Nucleus accumbens (tissue), 56 donors: Measurements from ENCODE around the gene SEMA6A.
A peak's percentile ranks its signal among the peaks of the same experiment; 100 is the strongest.

Experiments
- DNase-seq, 56 donors: peaks; one replicate each; lab custom pipeline; 2025; lab: John Stamatoyannopoulos, UW

The SEMA6A gene

GRCh38 chr5:116574367-116575325, at the start of gene SEMA6A:
TSS of gene SEMA6A (minus strand) at chr5:116574823. CDS start at chr5:116504944, 69,879 bp downstream.
- DNase-seq: peak; percentile 14 to 93 (median 88)

- peak in 34 of 56 donors; percentile 0 to 44 (median 16) for DNase-seq
Measured at GRCh38 chr5:116622375-116623050, 47.9 kb upstream of the SEMA6A start.

- no peak for DNase-seq
Measured at GRCh38 chr5:116621599-116621998, 47.0 kb upstream of the SEMA6A start.

- no peak for DNase-seq
Measured at GRCh38 chr5:116616876-116617275, 42.3 kb upstream of the SEMA6A start.

- no peak for DNase-seq
Measured at GRCh38 chr5:116614603-116614920, 39.9 kb upstream of the SEMA6A start.

GRCh38 chr5:116613445-116613844, 38.8 kb upstream of the SEMA6A start:
- no peak for DNase-seq

- no peak for DNase-seq
Measured at GRCh38 chr5:116612431-116612830, 37.8 kb upstream of the SEMA6A start.

- peak in 26 of 56 donors; percentile 2 to 58 (median 18) for DNase-seq
Measured at GRCh38 chr5:116605310-116606070, 30.9 kb upstream of the SEMA6A start.

- DNase-seq: no peak
Measured at GRCh38 chr5:116604805-116605204, 30.2 kb upstream of the SEMA6A start.

- DNase-seq: no peak
Measured at GRCh38 chr5:116600876-116601275, 26.3 kb upstream of the SEMA6A start.

- no peak for DNase-seq
Measured at GRCh38 chr5:116598911-116599310, 24.3 kb upstream of the SEMA6A start.

- DNase-seq: no peak
Measured at GRCh38 chr5:116595498-116595897, 20.9 kb upstream of the SEMA6A start.

GRCh38 chr5:116593340-116593739, 18.7 kb upstream of the SEMA6A start:
- no peak for DNase-seq

- DNase-seq: no peak
Measured at GRCh38 chr5:116585227-116585626, 10.6 kb upstream of the SEMA6A start.

GRCh38 chr5:116583862-116584222, 9.2 kb upstream of the SEMA6A start:
- DNase-seq: no peak

- no peak for DNase-seq
Measured at GRCh38 chr5:116583085-116583861, 8.7 kb upstream of the SEMA6A start.

GRCh38 chr5:116581910-116582309, 7.3 kb upstream of the SEMA6A start:
- peak in 1 of 56 donors; percentile 3 for DNase-seq

GRCh38 chr5:116579144-116579543, 4.5 kb upstream of the SEMA6A start:
- DNase-seq: no peak

GRCh38 chr5:116578676-116579075, 4.1 kb upstream of the SEMA6A start:
- DNase-seq: no peak

GRCh38 chr5:116577064-116577788, 2.6 kb upstream of the SEMA6A start:
- no peak for DNase-seq
